Esophagus muscularis mucosa (tissue), 3 donors: ENCODE measurements around the gene EP400.

Experiments used
- POLR2A ChIP-seq: fragments of 450-650 bp; IDR thresholded peaks from one replicate; pipeline ENCODE4 v1.6.1; 2017; ENCODE audit warnings: antibody characterized with exemption, moderate library complexity, mild to moderate bottlenecking, low read depth
- TF ChIP-seq, protein P1 (sequence below), 3 experiments: fragments of 200-600 bp in 2 of 3; fragments of 450-650 bp in 1 of 3; sonication (generic) in 2 of 3; IDR thresholded peaks; one replicate each; pipeline ENCODE4 v1.5.1; 2017 to 2019; ENCODE audit warnings: antibody characterized with exemption in 3 of 3, mild to moderate bottlenecking in 2 of 3, moderate library complexity in 1 of 3

DNA sequence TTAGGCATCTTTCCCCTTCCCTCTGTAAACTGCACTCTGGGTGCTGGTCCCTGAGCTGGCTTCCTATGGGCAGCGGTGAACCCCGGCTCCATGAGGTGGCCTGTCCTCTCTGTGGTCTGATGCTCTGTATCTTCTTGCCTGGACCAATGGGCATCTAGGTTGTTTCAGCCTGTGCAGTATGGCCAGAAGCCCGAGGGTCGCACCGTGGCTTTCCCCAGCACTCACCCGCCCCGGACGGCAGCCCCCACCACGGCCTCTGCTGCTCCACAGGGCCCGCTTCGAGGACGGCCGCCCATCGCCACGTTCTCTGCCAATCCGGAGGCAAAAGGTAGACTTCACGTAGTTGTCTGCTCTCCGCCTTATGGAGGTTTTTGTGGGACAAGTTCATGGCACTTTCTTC is 70.1 kb downstream of the EP400 start:
- TF ChIP-seq, protein P1, sequence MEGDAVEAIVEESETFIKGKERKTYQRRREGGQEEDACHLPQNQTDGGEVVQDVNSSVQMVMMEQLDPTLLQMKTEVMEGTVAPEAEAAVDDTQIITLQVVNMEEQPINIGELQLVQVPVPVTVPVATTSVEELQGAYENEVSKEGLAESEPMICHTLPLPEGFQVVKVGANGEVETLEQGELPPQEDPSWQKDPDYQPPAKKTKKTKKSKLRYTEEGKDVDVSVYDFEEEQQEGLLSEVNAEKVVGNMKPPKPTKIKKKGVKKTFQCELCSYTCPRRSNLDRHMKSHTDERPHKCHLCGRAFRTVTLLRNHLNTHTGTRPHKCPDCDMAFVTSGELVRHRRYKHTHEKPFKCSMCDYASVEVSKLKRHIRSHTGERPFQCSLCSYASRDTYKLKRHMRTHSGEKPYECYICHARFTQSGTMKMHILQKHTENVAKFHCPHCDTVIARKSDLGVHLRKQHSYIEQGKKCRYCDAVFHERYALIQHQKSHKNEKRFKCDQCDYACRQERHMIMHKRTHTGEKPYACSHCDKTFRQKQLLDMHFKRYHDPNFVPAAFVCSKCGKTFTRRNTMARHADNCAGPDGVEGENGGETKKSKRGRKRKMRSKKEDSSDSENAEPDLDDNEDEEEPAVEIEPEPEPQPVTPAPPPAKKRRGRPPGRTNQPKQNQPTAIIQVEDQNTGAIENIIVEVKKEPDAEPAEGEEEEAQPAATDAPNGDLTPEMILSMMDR (IDR thresholded peaks at IDR 0.05), result no peak
- TF ChIP-seq POLR2A, result no peak
